IMR-90 (cell line): ENCODE measurements around the gene ADAMTS12. TPM values are rescaled to one million over a fixed set of nuclear protein-coding genes. Genes with fewer than 3 reads are reported as not detected.
A peak's percentile ranks its signal among the peaks of the same experiment; 100 is the strongest.

Source experiments
- ATAC-seq: fragments of 200-7000 bp; cut with Tn5 transposase; 2 replicates; pipeline ENCODE4 v1.9.1; 2020; ENCODE audit warnings: low read depth, mild to moderate bottlenecking, moderate library complexity
- BruUV-seq: library from RNA; stranded (reverse); fragments of 400-500 nt; replicated peaks from 2 replicates; lab custom pipeline; 2021; lab: Mats Ljungman, UMichigan
- CTCF ChIA-PET: fragments of 300-600 bp; formaldehyde crosslinking; extraction: SDS; loops from one replicate; lab custom pipeline; 2021; ENCODE audit warnings: antibody characterized with exemption; lab: Yijun Ruan, JAX
- POLR2A ChIA-PET: fragments of 300-600 bp; sonication (Branson Sonifier 250); formaldehyde crosslinking; loops from one replicate; lab custom pipeline; 2022; ENCODE audit warnings: antibody characterized with exemption; ENCODE audit not compliant: unreplicated experiment; lab: Charles Lee
- DNase-seq: peaks from one replicate; pipeline ENCODE4 v3.0.0; 2013
- H2AFZ ChIP-seq: replicated peaks from 2 replicates; pipeline ENCODE3; 2013; ENCODE audit warnings: low read length, mild to moderate bottlenecking; ENCODE audit not compliant: poor library complexity
- H2AK5ac ChIP-seq: 2 replicates; pipeline ENCODE4 v1.6.1; 2013; ENCODE audit warnings: low read depth, low read length, inconsistent platforms
- H2AK9ac ChIP-seq: replicated peaks from 2 replicates; pipeline ENCODE3; 2013; ENCODE audit warnings: mild to moderate bottlenecking, low read depth, low read length, moderate library complexity; ENCODE audit not compliant: poor library complexity
- H2BK120ac ChIP-seq: 2 replicates; pipeline ENCODE4 v1.6.1; 2013; ENCODE audit warnings: low read depth, low read length, inconsistent platforms
- H2BK15ac ChIP-seq: 3 replicates; pipeline ENCODE4 v1.6.1; 2013; ENCODE audit warnings: low read depth, low read length, inconsistent platforms
- H2BK20ac ChIP-seq: 2 replicates; pipeline ENCODE4 v1.6.1; 2013; ENCODE audit warnings: low read depth, mild to moderate bottlenecking, inconsistent platforms, low read length, moderate library complexity
- H2BK5ac ChIP-seq: 2 replicates; pipeline ENCODE4 v1.6.1; 2013; ENCODE audit warnings: mild to moderate bottlenecking, low read depth, low read length, inconsistent platforms; ENCODE audit not compliant: poor library complexity, severe bottlenecking
- H3K14ac ChIP-seq: replicated peaks from 2 replicates; pipeline ENCODE4 v1.6.1; 2013; ENCODE audit warnings: low read depth, low read length, inconsistent platforms
- H3K18ac ChIP-seq: 2 replicates; pipeline ENCODE4 v1.6.1; 2013; ENCODE audit warnings: low read depth, low read length, control low read depth
- H3K23ac ChIP-seq: 2 replicates; pipeline ENCODE4 v1.6.1; 2013; ENCODE audit warnings: low read depth, low read length, inconsistent platforms
- H3K27ac ChIP-seq: 2 replicates; pipeline ENCODE4 v1.5.1; 2013; ENCODE audit warnings: mild to moderate bottlenecking, control low read depth, low read length; ENCODE audit not compliant: insufficient read depth
- H3K27me3 ChIP-seq: 2 replicates; pipeline ENCODE4 v1.6.1; 2013; ENCODE audit warnings: low read length; ENCODE audit not compliant: control insufficient read depth, insufficient read depth
- H3K36me3 ChIP-seq: 2 replicates; pipeline ENCODE4 v1.6.1; 2013; ENCODE audit warnings: low read length, mixed read lengths; ENCODE audit not compliant: control insufficient read depth, insufficient read depth
- H3K4ac ChIP-seq: 2 replicates; pipeline ENCODE4 v1.6.1; 2013; ENCODE audit warnings: low read depth, low read length, inconsistent platforms
- H3K4me1 ChIP-seq: 2 replicates; pipeline ENCODE4 v1.6.1; 2013; ENCODE audit warnings: low read length, mixed read lengths; ENCODE audit not compliant: control insufficient read depth, insufficient read depth
- H3K4me2 ChIP-seq: 2 replicates; pipeline ENCODE4 v1.6.1; 2013; ENCODE audit warnings: low read depth, mild to moderate bottlenecking, control low read depth, low read length, moderate library complexity
- H3K4me3 ChIP-seq: 2 replicates; pipeline ENCODE4 v1.5.1; 2013; ENCODE audit warnings: low read depth, mild to moderate bottlenecking, control low read depth, low read length, moderate library complexity; ENCODE audit not compliant: insufficient read depth
- H3K56ac ChIP-seq: 2 replicates; pipeline ENCODE4 v1.6.1; 2013; ENCODE audit warnings: low read length, inconsistent platforms; ENCODE audit not compliant: insufficient read depth; ENCODE audit errors: extremely low read depth
- H3K79me1 ChIP-seq, 2 experiments: 2 replicates each; pipeline ENCODE4 v1.6.1; 2013; ENCODE audit warnings: low read length in 2 of 2, inconsistent platforms in 1 of 2, low read depth in 1 of 2
- H3K9ac ChIP-seq: 2 replicates; pipeline ENCODE4 v1.6.1; 2013; ENCODE audit warnings: low read depth, low read length, control low read depth
- H3K9me1 ChIP-seq: 2 replicates; pipeline ENCODE4 v1.6.1; 2013; ENCODE audit warnings: low read length, inconsistent platforms; ENCODE audit not compliant: insufficient read depth
- H3K9me3 ChIP-seq: 2 replicates; pipeline ENCODE4 v1.6.1; 2013; ENCODE audit warnings: low read length; ENCODE audit not compliant: control insufficient read depth, insufficient read depth
- H4K20me1 ChIP-seq: 2 replicates; pipeline ENCODE4 v1.6.1; 2013; ENCODE audit warnings: low read length, inconsistent platforms; ENCODE audit not compliant: insufficient read depth
- H4K5ac ChIP-seq: 2 replicates; pipeline ENCODE4 v1.6.1; 2013; ENCODE audit warnings: mild to moderate bottlenecking, low read depth, low read length, control low read depth
- H4K8ac ChIP-seq, 2 experiments: 2 replicates each; pipeline ENCODE4 v1.6.1; 2013; ENCODE audit warnings: low read depth in 2 of 2, low read length in 2 of 2, control low read depth in 1 of 2, inconsistent platforms in 1 of 2
- H4K91ac ChIP-seq: 2 replicates; pipeline ENCODE4 v1.6.1; 2013; ENCODE audit warnings: low read depth, low read length, inconsistent platforms; ENCODE audit not compliant: insufficient read depth
- CEBPB ChIP-seq: IDR thresholded peaks from 2 replicates; pipeline ENCODE4 v1.6.1; 2012; ENCODE audit warnings: low read depth, low read length, improper control_type of control experiment
- CHD1 ChIP-seq: IDR thresholded peaks from 2 replicates; pipeline ENCODE4 v1.6.1; 2012; ENCODE audit warnings: low read depth, low read length, improper control_type of control experiment
- ELK1 ChIP-seq: fragments of 150-350 bp; IDR thresholded peaks from 2 replicates; pipeline ENCODE4 v1.6.1; 2016; ENCODE audit warnings: low read depth, mild to moderate bottlenecking, low read length, moderate library complexity, borderline replicate concordance
- MAFK ChIP-seq: IDR thresholded peaks from 2 replicates; pipeline ENCODE4 v1.6.1; 2012; ENCODE audit warnings: low read depth, low read length, improper control_type of control experiment
- MAZ ChIP-seq: IDR thresholded peaks from 2 replicates; pipeline ENCODE4 v1.6.1; 2012; ENCODE audit warnings: low read depth, mild to moderate bottlenecking, low read length, improper control_type of control experiment, moderate library complexity, borderline replicate concordance
- RCOR1 ChIP-seq: IDR thresholded peaks from 2 replicates; pipeline ENCODE4 v1.6.1; 2012; ENCODE audit warnings: mild to moderate bottlenecking, low read length, improper control_type of control experiment; ENCODE audit not compliant: insufficient replicate concordance
- SMC3 ChIP-seq: fragments of 150-350 bp; IDR thresholded peaks from 2 replicates; pipeline ENCODE4 v1.6.1; 2016; ENCODE audit warnings: low read depth, mild to moderate bottlenecking, antibody characterized with exemption, low read length, moderate library complexity
- WGBS, 2 experiments: methylation state at CpG; one replicate each; pipeline versions ENCODE4 v1.1.5 to v1.1.7; 2013; ENCODE audit warnings: missing lambda C conversion rate in 2 of 2; ENCODE audit not compliant: insufficient read length in 1 of 2; ENCODE audit errors: extremely low coverage in 2 of 2; 5-methylcytosine and 5-hydroxymethylcytosine counted together
- dilution Hi-C: fragments of 300-500 bp; cut with HindIII; formaldehyde crosslinking; loops from one replicate; pipeline ENCODE4 v1.14.3; 2018; ENCODE audit warnings: low sequenced_read_pairs; ENCODE audit not compliant: unreplicated experiment
- in situ Hi-C: fragments of 300-500 bp; cut with MboI; formaldehyde crosslinking; loops from 3 replicates; pipeline ENCODE4 v1.14.3; 2019; ENCODE audit warnings: low sequenced_read_pairs, inconsistent platforms, mixed read lengths
- intact Hi-C: fragments of 100-400 bp; cut with micrococcal nuclease; formaldehyde crosslinking; loops from 2 replicates; pipeline ENCODE4 v1.10.0; 2022
- polyA plus RNA-seq, 3 experiments: library from polyadenylated mRNA; depleted of rRNA; stranded (reverse); fragments of >200 nt; gene quantifications; 2 replicates each; pipeline ENCODE4 v1.2.3, GENCODE V29; 2012; ENCODE audit warnings: low replicate concordance in 1 of 3
- total RNA-seq: library from RNA; depleted of rRNA; stranded (reverse); fragments of >200 nt; gene quantifications from 2 replicates; pipeline ENCODE4 v1.2.3, GENCODE V29; 2012

ADAMTS12 gene
- total and polyA plus RNA-seq, 2 of the 4 experiments (the other 2 are of a cell fraction) = 27.3 to 51.3 TPM

- Histone ChIP-seq H4K20me1 (peaks cover 5% of the 10 kb centered on the region; the same call in 1 of the 2 replicates), H2AK9ac (no peak overlapping the region), H3K27me3 (no peaks in the 10 kb centered on the region), H3K36me3 (peaks cover 5% of the 10 kb centered on the region; the same call in 1 of the 2 replicates), H2BK20ac (peak overlapping the region; percentile 45; the same call in 1 of the 2 replicates), H2BK15ac (0 out of 3 replicates have a peak overlapping the region, but pooled peaks have one; percentile 17), H4K8ac (peak overlapping the region in 1 of 2 experiments; percentile 56; a peak in 1 of 4 replicates), H3K4me2 (peak overlapping the region; percentile 41; the same call in 1 of the 2 replicates), H3K27ac (no peak overlapping the region), H3K4me3 (no peak overlapping the region), H3K56ac (no peak overlapping the region), H4K5ac (no peak overlapping the region), H3K14ac (peak overlapping the region; percentile 59), H3K4me1 (peaks cover 8% of the 10 kb centered on the region), H3K9ac (no peak overlapping the region), H3K9me3 (no peaks in the 10 kb centered on the region), H3K9me1 (peaks cover 5% of the 10 kb centered on the region; the same call in 1 of the 2 replicates), H4K91ac (peak overlapping the region; percentile 37; the same call in 1 of the 2 replicates), H3K18ac (peak overlapping the region; percentile 2; the same call in 1 of the 2 replicates), H3K79me1 (no peaks in the 10 kb centered on the region), H3K23ac (peak overlapping the region; percentile 65; the same call in 1 of the 2 replicates), H2AFZ (no peak overlapping the region), H2BK5ac (peak overlapping the region; percentile 83), H2AK5ac (peak overlapping the region; percentile 62; the same call in 1 of the 2 replicates), H3K4ac (peak overlapping the region; percentile 68; the same call in 1 of the 2 replicates), H2BK120ac (peak overlapping the region; percentile 60; the same call in 1 of the 2 replicates)
- peak; percentile 85 for DNase-seq
- CTCF ChIA-PET = no interaction called here
- peak; percentile 91 for ATAC-seq
- intact Hi-C loops (loop anchor here (10.0 kb wide), 1 partner anchor 323 kb away; the partner anchor contains the start of gene RXFP3), in situ Hi-C loops (no loop called here), dilution Hi-C loops (no loop called here)
- no CpG with 5 or more reads among the region's 1 CpG for WGBS, 2 experiments
- POLR2A ChIA-PET = no interaction called here
- TF ChIP-seq ELK1 (no peak), MAFK (no peak), RCOR1 (no peak), MAZ (no peak), CHD1 (no peak), SMC3 (no peak), CEBPB (peak; percentile 84)
- no TSS peak for BruUV-seq
These were observed 279.9 kb downstream of the ADAMTS12 start for GRCh38 chr5:33611877-33612276.
